T-helper 2 cell treated with Interferon-gamma antibody and Interleukin-4, amounts not matched to agents 5 μg/mL and 100 μg/mL, for 36 hours (primary cell): ENCODE measurements around the gene BPIFB3.

ENCODE experiments used
- DNase-seq: peaks from one replicate; pipeline ENCODE4 v3.0.0; 2021; ENCODE audit warnings: low spot score
- H3K27ac Mint-ChIP-seq: one replicate; pipeline ENCODE4 v1.8.0; 2021; ENCODE audit warnings: mild to moderate bottlenecking, mixed read lengths
- H3K27me3 Mint-ChIP-seq: one replicate; pipeline ENCODE4 v1.8.0; 2021; ENCODE audit warnings: low read depth, mixed read lengths
- H3K36me3 Mint-ChIP-seq: one replicate; pipeline ENCODE4 v1.8.0; 2021; ENCODE audit warnings: low read depth, mixed read lengths
- H3K4me1 Mint-ChIP-seq: one replicate; pipeline ENCODE4 v1.8.0; 2021; ENCODE audit warnings: low read depth, mixed read lengths
- H3K4me3 Mint-ChIP-seq: one replicate; pipeline ENCODE4 v1.8.0; 2022; ENCODE audit warnings: mild to moderate bottlenecking, moderate library complexity, mixed read lengths
- H3K9me3 Mint-ChIP-seq: one replicate; pipeline ENCODE4 v1.8.0; 2021; ENCODE audit warnings: mixed read lengths

BPIFB3 gene

DNA sequence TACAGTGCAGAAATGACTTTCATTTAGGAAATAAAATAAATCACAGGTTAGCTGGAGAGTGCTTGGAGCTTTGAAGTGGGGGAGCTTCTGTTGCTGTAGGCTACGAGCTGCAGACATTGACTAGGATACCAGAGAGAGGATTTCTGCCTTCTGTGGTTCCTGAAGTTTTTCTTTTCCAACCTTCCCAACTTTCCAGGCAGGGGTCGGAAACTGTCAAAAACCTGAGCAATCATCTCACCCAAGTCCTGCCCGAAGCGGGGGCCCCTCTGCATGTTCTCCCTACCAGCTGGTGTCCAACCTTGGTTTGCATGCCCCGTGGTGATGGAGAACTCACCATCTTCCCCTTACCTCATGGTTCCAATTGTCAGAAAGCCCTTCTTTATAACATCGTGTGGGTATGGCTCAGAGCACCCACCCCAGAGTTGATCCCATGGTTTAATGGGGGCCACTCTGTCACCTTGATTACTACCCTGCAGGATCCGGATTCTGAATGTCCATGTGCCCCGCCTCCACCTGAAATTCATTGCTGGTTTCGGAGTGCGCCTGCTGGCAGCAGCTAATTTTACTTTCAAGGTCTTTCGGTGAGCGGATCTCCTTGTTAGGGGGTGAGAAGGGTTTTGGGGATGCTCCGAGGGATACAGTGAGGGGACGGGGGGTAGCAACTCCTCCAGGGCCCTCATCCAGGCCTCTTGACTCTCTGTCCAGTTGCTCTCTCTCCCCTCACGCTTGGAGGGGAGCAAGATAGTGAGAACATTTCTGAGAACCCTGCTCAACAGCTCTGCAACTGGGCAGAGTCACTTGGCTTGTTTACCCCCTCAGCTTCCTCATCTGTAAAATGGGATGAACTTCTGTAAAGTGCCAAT lies 41.1 kb upstream of the BPIFB3 start:
- Mint-ChIP-seq H3K36me3 (no peaks in the 10 kb centered on the region), H3K4me1 (no peaks in the 10 kb centered on the region), H3K9me3 (no peaks in the 10 kb centered on the region)

GRCh38 chr20:33013701-33014326 lies 39.9 kb upstream of the BPIFB3 start:
- peaks cover 8% of the 10 kb centered on the region for H3K27me3 Mint-ChIP-seq
- no peak overlapping the region for H3K4me3 Mint-ChIP-seq
- no peak overlapping the region for H3K27ac Mint-ChIP-seq
- H3K36me3 Mint-ChIP-seq = no peaks in the 10 kb centered on the region
- DNase-seq = no peak
- no peaks in the 10 kb centered on the region for H3K9me3 Mint-ChIP-seq
- H3K4me1 Mint-ChIP-seq = no peaks in the 10 kb centered on the region

More for the DNA sequence above, 41.1 kb upstream of the BPIFB3 start:
- H3K4me3 Mint-ChIP-seq = no peak overlapping the region
- no peak overlapping the region for H3K27ac Mint-ChIP-seq
- H3K27me3 Mint-ChIP-seq = peaks cover 8% of the 10 kb centered on the region
- no peak for DNase-seq

GRCh38 chr20:33014336-33015113 lies 39.2 kb upstream of the BPIFB3 start:
- DNase-seq = no peak
- H3K36me3 Mint-ChIP-seq = no peaks in the 10 kb centered on the region
- peaks cover 8% of the 10 kb centered on the region for H3K27me3 Mint-ChIP-seq
- no peaks in the 10 kb centered on the region for H3K9me3 Mint-ChIP-seq
- H3K27ac Mint-ChIP-seq = no peak overlapping the region
- no peaks in the 10 kb centered on the region for H3K4me1 Mint-ChIP-seq
- no peak overlapping the region for H3K4me3 Mint-ChIP-seq

GRCh38 chr20:33015114-33015484 lies 38.6 kb upstream of the BPIFB3 start:
- DNase-seq = no peak
- Mint-ChIP-seq H3K36me3 (no peaks in the 10 kb centered on the region), H3K9me3 (no peaks in the 10 kb centered on the region), H3K27me3 (peaks cover 8% of the 10 kb centered on the region), H3K4me3 (no peak overlapping the region), H3K4me1 (no peaks in the 10 kb centered on the region), H3K27ac (no peak overlapping the region)

GRCh38 chr20:33015700-33016580 lies 37.8 kb upstream of the BPIFB3 start:
- Mint-ChIP-seq H3K4me3 (no peak overlapping the region), H3K4me1 (no peaks in the 10 kb centered on the region), H3K27me3 (peaks cover 8% of the 10 kb centered on the region)

GRCh38 chr20:33016581-33017109 lies 37.1 kb upstream of the BPIFB3 start:
- H3K4me1 Mint-ChIP-seq = no peaks in the 10 kb centered on the region
- H3K4me3 Mint-ChIP-seq = no peak overlapping the region
- no peak for DNase-seq
- no peaks in the 10 kb centered on the region for H3K36me3 Mint-ChIP-seq
- H3K9me3 Mint-ChIP-seq = no peaks in the 10 kb centered on the region
- H3K27me3 Mint-ChIP-seq = peaks cover 8% of the 10 kb centered on the region
- no peak overlapping the region for H3K27ac Mint-ChIP-seq

More at GRCh38 chr20:33015700-33016580, 37.8 kb upstream of the BPIFB3 start:
- H3K27ac Mint-ChIP-seq = no peak overlapping the region
- no peaks in the 10 kb centered on the region for H3K9me3 Mint-ChIP-seq
- no peak for DNase-seq
- H3K36me3 Mint-ChIP-seq = no peaks in the 10 kb centered on the region

DNA sequence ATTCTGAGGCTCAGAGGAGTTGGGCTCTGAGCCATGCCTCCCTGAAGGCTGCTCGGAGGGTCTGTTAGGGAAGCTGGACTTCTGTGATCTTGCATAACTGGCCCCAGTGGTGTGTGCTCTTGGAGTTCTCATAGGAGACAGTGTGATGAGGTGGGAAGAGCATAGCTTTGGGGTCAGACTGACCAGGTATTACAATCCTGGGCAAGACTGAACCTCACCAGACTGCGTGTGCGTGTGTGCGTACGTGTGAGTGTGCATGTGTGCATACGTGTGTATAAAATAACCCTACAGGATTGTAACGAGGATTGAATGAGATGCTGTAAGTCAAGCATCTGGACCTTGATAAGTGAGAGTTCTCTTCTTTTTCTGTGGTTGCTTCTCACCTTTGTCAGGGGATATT lies 36.2 kb upstream of the BPIFB3 start:
- no peak for DNase-seq
- Mint-ChIP-seq H3K4me3 (no peak overlapping the region), H3K27ac (no peak overlapping the region), H3K4me1 (no peaks in the 10 kb centered on the region), H3K36me3 (no peaks in the 10 kb centered on the region), H3K27me3 (peaks cover 8% of the 10 kb centered on the region), H3K9me3 (no peaks in the 10 kb centered on the region)

GRCh38 chr20:33018169-33018931 lies 35.4 kb upstream of the BPIFB3 start:
- H3K27ac Mint-ChIP-seq = no peak overlapping the region
- no peaks in the 10 kb centered on the region for H3K9me3 Mint-ChIP-seq
- no peak for DNase-seq
- H3K4me1 Mint-ChIP-seq = no peaks in the 10 kb centered on the region
- no peak overlapping the region for H3K4me3 Mint-ChIP-seq
- H3K36me3 Mint-ChIP-seq = no peaks in the 10 kb centered on the region
- H3K27me3 Mint-ChIP-seq = peaks cover 8% of the 10 kb centered on the region

- DNase-seq = no peak
- H3K27me3 Mint-ChIP-seq = peaks cover 8% of the 10 kb centered on the region
- no peak overlapping the region for H3K4me3 Mint-ChIP-seq
- no peak overlapping the region for H3K27ac Mint-ChIP-seq
- no peaks in the 10 kb centered on the region for H3K4me1 Mint-ChIP-seq
- no peaks in the 10 kb centered on the region for H3K36me3 Mint-ChIP-seq
- H3K9me3 Mint-ChIP-seq = no peaks in the 10 kb centered on the region
These were observed 34.0 kb upstream of the BPIFB3 start for GRCh38 chr20:33019465-33020277.

DNA sequence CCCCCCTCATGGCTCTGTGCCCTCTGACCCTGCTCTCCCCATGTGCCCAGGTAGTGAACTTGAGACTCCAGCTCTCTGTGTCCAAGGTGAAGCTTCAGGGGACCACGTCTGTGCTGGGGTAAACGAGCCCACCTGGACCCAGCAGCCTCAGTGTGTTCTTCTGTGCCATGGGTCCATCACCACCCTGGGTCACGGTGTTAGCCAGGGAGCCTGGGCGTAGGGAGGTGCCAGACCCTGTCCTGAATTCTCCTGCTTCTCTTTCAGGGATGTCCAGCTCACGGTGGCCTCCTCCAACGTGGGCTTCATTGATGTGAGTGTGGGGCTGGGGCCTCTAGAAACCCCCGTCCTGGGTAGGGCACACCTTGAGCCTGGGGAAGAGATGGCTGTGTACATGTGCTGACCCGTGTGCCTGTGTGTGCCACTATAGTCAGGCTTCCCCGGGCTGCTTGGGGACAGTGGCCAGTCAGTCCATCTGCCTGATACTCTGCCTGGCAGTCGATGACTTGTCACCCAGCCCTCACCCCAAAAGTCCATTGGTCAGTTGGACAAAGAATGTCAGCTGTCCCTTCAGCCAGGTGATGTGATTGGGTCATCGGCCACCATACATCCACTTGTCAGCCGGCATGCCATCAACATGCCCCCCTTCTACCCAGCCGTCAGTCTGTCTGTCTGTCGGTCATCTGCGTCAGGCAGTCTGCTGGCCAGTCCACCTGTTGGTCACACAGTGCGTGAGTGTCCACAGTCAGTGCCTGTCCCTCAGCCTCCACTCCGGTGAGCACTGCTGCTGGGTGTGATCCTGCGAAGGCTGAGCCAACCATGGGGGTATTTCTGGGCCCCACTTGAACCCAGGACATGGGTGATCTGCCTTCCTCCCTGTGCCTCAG lies 33.2 kb upstream of the BPIFB3 start:
- Mint-ChIP-seq H3K9me3 (no peaks in the 10 kb centered on the region), H3K4me3 (no peak overlapping the region), H3K36me3 (no peaks in the 10 kb centered on the region), H3K27ac (no peak overlapping the region), H3K4me1 (no peaks in the 10 kb centered on the region), H3K27me3 (peaks cover 7% of the 10 kb centered on the region)
- no peak for DNase-seq

- no peaks in the 10 kb centered on the region for H3K9me3 Mint-ChIP-seq
- H3K27ac Mint-ChIP-seq = no peak overlapping the region
- H3K36me3 Mint-ChIP-seq = no peaks in the 10 kb centered on the region
- DNase-seq = no peak
- H3K27me3 Mint-ChIP-seq = peaks cover 3% of the 10 kb centered on the region
- no peak overlapping the region for H3K4me3 Mint-ChIP-seq
- no peaks in the 10 kb centered on the region for H3K4me1 Mint-ChIP-seq
These were observed 31.8 kb upstream of the BPIFB3 start for GRCh38 chr20:33021879-33022278.
